ENCODE measurements around the gene WDR55. TPM values are rescaled to one million over a fixed set of nuclear protein-coding genes. Genes with fewer than 3 reads are reported as not detected.

WDR55 gene
- total and polyA plus RNA-seq, 10 of the 15 experiments (the other 5 are each of a cell fraction or from before 2014, with no cell fraction given) = 3.4 to 27.8 (median 20.3) TPM

- peak; percentile 65 for TF ChIP-seq PKNOX1 (IDR thresholded peaks at IDR 0.05)
- TF ChIP-seq ETV6 (conservative IDR thresholded peaks at IDR 0.05 in 1 of 2, IDR thresholded peaks at IDR 0.05 in 1 of 2; ENCODE audit: borderline replicate concordance in 1 of 2, low read depth in 1 of 2) = no peak
- TF ChIP-seq CEBPZ (IDR thresholded peaks at IDR 0.05; ENCODE audit: low read depth, low read length) = no peak
- no peak for TF ChIP-seq SRF (IDR thresholded peaks at IDR 0.05; ENCODE audit: low read depth in 2 of 2, low read length in 2 of 2)
- TF ChIP-seq TAF1 (IDR thresholded peaks at IDR 0.05; ENCODE audit: borderline replicate concordance, low read depth, low read length) = peak; percentile 49; the same call in 1 of the 2 replicates
- TF ChIP-seq ZBTB40 (IDR thresholded peaks at IDR 0.05; ENCODE audit: borderline replicate concordance) = no peak
- no peak for TF ChIP-seq TCF12 (IDR thresholded peaks at IDR 0.05; ENCODE audit: low read depth, low read length)
- peak; percentile 49 to 61; a peak in 3 of 4 replicates for TF ChIP-seq IKZF2 (IDR thresholded peaks at IDR 0.05)
- TF ChIP-seq SMAD1 (IDR thresholded peaks at IDR 0.05; ENCODE audit: low read depth, partially characterized antibody) = no peak
- TF ChIP-seq ZBTB11 (CRISPR knock-in tag; IDR thresholded peaks at IDR 0.05) = no peak
- no peak for TF ChIP-seq ZNF622 (IDR thresholded peaks at IDR 0.05)
- TF ChIP-seq IKZF1 (conservative IDR thresholded peaks at IDR 0.05) = peak; percentile 93
- TF ChIP-seq ATF3 (IDR thresholded peaks at IDR 0.05; ENCODE audit: borderline replicate concordance, extremely low read depth, low read depth, low read length) = no peak
- TF ChIP-seq STAT1 (conservative IDR thresholded peaks at IDR 0.05) = no peak
- no peak for TF ChIP-seq BMI1 (IDR thresholded peaks at IDR 0.05; ENCODE audit: borderline replicate concordance)
- peak; percentile 12; the same call in 1 of the 2 replicates for TF ChIP-seq CREM (IDR thresholded peaks at IDR 0.05; ENCODE audit: low read depth)
Observed at GRCh38 chr5:140639148-140639981, 25.3 kb upstream of the WDR55 start, which contains the start of gene TMCO6 (continued).

All from GM12878 (cell line).